Effector CD8-positive, alpha-beta T cell (primary cell): ENCODE results near the gene TIMM44.
"Not testable (repeated sequence)": the region's sequence is repeated elsewhere in the genome, so short reads cannot be mapped to it uniquely, and the experiment has no call there.

Experiments
- DNase-seq: peaks from one replicate; lab custom pipeline; 2025; lab: John Stamatoyannopoulos, UW

The TIMM44 gene

GRCh38 chr19:7900401-7900870, 43.0 kb downstream of the TIMM44 start:
- no peak for DNase-seq

- DNase-seq = no peak
Measured at GRCh38 chr19:7899751-7900378, 43.6 kb downstream of the TIMM44 start.

DNA sequence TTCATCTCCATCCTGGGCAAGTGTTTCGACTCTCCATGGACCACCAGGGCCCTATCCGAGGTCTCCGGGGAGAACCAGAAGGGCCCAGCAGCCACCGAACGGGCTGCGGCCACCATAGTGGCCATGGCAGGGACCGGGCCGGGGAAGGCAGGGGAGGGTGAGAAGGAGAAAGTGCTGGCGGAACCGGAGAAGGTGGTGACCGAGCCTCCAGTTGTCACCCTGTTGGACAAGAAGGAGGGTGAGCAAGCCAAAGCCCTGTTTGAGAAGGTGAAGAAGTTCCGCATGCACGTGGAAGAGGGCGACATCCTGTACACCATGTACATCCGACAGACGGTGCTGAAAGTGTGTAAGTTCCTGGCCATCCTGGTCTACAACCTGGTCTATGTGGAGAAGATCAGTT, 44.5 kb downstream of the TIMM44 start:
- DNase-seq = no peak

DNA sequence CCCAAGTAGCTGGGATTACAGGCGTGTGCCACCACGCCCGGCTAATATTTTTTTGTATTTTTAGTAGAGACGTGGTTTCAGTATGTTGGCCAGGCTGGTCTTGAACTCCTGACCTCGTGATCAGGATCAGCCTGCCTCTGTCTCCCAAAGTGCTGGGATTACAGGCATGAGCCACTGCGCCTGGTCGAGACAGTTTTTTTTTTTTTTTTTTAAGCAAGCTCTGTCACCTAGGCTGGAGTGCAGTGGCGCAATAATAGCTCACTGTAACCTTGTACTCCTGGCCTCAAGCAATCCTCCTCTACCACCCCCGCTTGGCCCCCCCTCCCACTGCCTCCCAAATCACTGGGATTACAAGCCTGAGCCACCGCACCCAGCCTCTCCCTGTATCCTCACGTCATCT, 46.2 kb downstream of the TIMM44 start:
- DNase-seq = no peak

DNA sequence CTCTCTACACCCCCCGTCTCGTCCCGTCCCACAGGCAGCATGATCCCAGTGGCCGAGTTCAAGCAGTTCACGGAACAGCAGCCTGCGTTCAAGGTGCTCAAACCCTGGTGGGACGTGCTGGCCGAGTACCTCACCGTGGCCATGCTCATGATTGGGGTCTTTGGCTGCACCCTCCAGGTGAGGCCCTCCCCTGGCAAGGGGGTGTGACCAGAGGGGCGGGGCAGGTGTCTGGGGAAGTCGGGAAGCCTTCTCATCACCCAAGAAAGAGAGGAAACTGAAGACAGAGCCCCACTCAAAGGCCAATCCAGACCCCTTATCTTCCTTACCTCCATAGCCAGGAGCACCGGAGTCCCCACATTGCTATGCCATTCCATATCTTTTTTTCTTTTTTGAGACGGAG, 47.9 kb downstream of the TIMM44 start:
- no peak for DNase-seq

GRCh38 chr19:7894612-7895309, 48.7 kb downstream of the TIMM44 start:
- no peak for DNase-seq

DNA sequence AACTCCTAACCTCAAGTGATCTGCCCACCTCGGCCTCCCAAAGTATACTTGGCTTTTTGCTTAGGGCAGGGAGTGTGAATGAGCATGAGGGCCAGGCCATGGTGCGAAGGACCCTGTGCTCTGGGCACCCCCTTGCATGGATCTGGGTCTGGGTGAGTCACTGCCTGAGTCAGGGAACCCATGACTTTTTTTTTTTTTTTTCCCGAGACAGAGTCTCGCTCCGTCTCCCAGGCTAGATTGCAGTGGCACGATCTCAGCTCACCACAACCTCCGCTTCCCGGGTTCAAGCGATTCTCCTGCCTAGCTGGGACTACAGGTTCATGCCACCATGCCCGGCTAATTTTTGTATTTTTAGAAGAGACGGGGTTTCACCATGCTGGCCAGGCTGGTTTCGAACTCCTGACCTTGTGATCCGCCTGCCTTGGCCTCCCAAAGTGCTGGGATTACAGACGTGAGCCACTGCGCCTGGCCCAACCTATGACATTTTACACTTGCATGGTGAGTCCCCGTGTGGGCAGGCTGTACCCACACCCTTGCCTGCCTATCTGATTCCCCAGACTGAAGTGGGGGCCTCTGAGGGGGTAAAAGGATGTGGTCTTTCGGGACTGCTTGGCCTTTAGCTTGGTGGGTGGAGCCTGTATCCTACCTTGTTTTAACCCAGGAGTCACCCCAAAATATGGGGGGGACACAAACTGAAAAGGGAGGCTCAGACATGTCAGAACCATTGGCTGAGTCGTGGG, 49.9 kb downstream of the TIMM44 start:
- not testable (repeated sequence) for DNase-seq

GRCh38 chr19:7888826-7889217, 54.6 kb downstream of the TIMM44 start:
- DNase-seq = no peak

GRCh38 chr19:7888145-7888825, 55.2 kb downstream of the TIMM44 start, which contains the start of gene LRRC8E:
Gene LRRC8E (plus strand): TSS chr19:7888510. CDS start chr19:7895604, 7,094 bp downstream.
- DNase-seq = no peak

DNA sequence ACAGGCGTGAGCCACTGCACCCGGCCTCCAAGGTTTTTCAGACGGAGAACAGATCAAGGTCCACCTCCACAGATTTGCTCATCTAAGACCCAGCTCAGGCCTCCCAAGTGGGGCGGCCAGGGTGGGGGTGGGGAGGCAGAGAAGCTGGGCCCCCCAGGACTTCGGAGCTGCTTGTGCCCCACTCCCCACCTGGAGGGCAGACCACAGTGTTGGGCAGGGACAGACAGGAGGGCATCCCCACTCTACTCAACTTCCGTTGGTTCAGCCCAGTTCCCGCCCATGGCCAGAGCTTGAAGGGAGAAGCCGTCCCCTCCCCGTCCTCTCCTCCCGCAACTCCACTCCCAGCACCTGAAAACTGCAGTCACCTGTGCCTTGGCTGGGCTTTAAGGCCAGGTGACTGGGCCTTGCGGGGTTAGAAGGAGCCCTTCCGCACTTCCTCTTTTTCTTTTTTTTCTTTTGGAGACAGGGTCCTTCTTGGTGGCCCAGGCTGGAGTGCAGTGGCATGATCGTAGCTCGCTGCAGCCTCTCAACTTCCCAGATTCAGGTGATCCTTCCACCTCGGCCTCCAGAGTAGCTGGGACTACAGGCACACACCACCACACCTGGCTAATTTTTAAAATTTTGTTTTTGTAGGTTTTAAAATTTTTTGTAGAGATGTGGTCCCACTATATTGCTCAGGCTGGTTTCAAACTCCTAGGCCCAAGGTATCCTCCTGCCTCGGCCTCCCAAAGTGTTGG, 55.9 kb downstream of the TIMM44 start:
- DNase-seq = no peak

DNA sequence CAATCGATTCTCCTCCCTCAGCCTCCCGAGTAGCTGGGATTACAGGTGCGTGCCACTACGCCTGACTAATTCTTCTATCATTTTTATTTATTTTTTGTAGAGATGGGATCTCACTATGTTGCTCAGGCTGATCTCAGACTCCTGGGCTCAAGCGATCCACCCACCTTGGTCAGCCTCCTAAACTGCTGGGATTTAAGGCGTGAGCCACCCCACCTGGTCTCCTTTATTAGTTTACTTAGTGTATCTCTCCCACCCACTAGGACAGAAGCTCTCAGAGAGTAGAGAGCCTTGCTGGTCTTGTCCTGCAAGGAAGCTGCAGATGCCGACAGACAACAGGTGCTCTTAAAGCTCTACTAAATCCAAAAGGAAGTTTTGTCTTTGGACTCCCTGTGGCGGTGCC, 57.6 kb downstream of the TIMM44 start:
- no peak for DNase-seq

GRCh38 chr19:7883796-7884570, 59.5 kb downstream of the TIMM44 start:
- DNase-seq = no peak

DNA sequence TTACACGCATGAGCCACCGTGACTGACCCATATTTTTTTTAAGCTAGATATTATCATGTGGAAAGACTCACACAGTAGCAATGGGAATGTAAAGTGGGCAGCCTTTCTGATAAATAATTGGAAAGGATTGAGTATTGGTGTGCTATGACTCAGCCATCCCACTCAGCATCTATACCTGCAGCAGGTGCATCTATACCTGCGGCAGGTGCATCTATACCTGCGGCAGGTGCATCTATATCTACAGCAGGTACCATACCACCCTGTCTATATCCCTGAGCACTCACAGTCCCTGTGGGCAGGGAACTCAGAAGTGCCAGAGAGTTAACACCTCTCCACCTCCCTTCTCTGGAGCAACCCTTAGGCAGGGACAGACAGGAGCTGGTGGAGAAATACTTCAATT, 60.4 kb downstream of the TIMM44 start:
- no peak for DNase-seq

- no peak for DNase-seq
Measured at GRCh38 chr19:7881910-7882309, 61.6 kb downstream of the TIMM44 start.

DNA sequence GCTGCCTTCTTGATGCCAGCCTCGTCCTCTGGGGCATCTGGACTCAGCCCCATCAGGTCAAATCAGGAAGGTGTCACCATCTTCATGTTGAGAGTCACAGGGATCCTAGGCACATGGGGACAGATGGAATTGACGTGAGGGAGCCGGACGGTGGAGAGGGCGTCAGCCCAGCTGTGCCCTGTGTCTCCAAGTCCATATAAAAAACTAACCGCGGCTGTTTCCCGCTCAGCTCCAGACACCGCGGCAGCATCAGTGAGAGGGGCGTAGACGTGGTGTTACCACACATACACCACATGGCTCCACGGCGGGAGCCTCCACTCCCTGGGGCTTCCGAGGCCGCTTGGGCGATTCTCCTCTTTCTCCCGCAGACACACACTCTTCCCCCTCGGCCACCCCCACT, 63.6 kb downstream of the TIMM44 start:
- no peak for DNase-seq

DNA sequence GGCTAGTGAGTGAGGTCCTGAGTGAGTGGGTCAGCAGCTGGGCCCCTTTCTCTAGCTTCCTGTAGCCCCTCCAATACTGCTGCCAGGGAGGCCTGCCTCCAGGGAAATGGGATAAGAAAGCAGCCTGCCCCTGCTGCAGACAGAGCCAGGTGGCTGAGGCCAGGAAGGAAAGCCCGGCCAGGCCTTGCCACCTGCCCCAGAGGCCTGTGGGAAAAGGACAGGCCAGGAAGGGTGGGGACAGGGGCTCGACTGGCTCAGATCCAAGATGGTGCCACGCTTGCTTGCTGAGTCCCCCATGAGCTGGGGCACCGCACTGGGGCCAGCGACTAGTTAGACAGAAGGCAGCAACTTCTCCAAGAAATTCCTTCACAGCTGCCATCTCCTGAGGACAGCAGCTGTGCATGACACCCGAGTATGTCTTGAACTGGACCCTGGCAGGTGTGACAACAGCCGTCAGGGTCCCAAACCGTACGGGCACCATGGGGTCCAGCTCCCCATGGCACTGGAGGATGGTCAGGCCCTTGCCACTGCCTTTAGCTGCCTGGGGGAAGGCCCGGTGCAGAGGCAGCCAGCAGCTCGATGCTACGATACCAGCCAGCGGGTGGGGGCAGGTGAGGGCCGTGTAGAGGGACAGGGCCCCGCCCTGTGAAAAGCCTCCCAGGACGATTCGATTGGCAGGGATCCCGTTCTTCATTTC, 64.2 kb downstream of the TIMM44 start:
- DNase-seq = no peak

DNA sequence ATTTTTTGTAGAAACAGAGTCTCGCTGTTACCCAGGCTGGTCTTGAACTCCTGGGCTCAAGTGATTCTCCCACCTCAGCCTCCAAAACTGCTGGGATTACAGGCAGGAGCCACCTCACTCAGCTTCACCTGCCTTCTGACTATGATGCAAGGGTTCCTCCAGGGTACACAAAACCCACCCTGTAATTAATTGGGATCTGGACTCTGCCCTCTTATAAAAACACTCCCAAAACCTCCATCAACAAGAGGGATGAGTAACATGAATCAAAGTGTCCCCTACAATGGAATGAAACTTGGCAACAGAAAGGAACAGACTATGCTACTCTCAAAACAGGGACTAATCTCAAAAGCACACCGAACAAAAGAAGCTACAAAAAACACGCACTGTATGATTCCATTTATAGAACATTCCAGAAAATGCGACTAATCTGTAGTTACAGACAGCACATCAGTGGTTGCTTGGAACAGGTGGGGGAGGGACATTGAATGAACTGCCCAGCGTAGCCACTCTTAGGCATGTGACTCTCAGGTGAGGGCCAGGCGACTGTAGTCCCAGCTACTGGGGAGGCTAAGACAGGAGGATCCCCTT, 66.1 kb downstream of the TIMM44 start:
- DNase-seq = no peak
